ENCODE results near the gene LRRC23. TPM values are rescaled to one million over a fixed set of nuclear protein-coding genes. Genes with fewer than 3 reads are reported as not detected.
A peak's percentile ranks its signal among the peaks of the same experiment; 100 is the strongest.

Gene LRRC23
- total RNA-seq, 2 donors from 2014 or later, result 7.3 to 8.0 TPM

GRCh38 chr12:6909421-6910145 is 5.0 kb downstream of the LRRC23 start:
- H3K9me3 ChIP-seq, result no peaks in the 10 kb centered on the region
- no peak overlapping the region for H3K4me3 ChIP-seq
- intact Hi-C loops (cut with DNase I), result no loop called here
- no peaks in the 10 kb centered on the region for H3K4me1 ChIP-seq
- no peak for DNase-seq
- no peak overlapping the region for H3K27ac ChIP-seq
- H3K36me3 ChIP-seq, result no peaks in the 10 kb centered on the region
- H3K27me3 ChIP-seq, result no peaks in the 10 kb centered on the region
- H3K9ac ChIP-seq (ENCODE audit: low read depth in 2 of 2, low read length in 2 of 2), result no peak overlapping the region
- TF ChIP-seq, protein P1, sequence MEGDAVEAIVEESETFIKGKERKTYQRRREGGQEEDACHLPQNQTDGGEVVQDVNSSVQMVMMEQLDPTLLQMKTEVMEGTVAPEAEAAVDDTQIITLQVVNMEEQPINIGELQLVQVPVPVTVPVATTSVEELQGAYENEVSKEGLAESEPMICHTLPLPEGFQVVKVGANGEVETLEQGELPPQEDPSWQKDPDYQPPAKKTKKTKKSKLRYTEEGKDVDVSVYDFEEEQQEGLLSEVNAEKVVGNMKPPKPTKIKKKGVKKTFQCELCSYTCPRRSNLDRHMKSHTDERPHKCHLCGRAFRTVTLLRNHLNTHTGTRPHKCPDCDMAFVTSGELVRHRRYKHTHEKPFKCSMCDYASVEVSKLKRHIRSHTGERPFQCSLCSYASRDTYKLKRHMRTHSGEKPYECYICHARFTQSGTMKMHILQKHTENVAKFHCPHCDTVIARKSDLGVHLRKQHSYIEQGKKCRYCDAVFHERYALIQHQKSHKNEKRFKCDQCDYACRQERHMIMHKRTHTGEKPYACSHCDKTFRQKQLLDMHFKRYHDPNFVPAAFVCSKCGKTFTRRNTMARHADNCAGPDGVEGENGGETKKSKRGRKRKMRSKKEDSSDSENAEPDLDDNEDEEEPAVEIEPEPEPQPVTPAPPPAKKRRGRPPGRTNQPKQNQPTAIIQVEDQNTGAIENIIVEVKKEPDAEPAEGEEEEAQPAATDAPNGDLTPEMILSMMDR (IDR thresholded peaks at IDR 0.05), result no peak

- TF ChIP-seq, protein P1 (IDR thresholded peaks at IDR 0.05), result no peak
- H3K36me3 ChIP-seq, result no peaks in the 10 kb centered on the region
- intact Hi-C loops (cut with DNase I), result no loop called here
- no peak overlapping the region for H3K27ac ChIP-seq
- no peak for DNase-seq
- no peak overlapping the region for H3K4me3 ChIP-seq
- no peak overlapping the region for H3K9ac ChIP-seq (ENCODE audit: low read depth in 2 of 2, low read length in 2 of 2)
- no peaks in the 10 kb centered on the region for H3K4me1 ChIP-seq
- no peaks in the 10 kb centered on the region for H3K9me3 ChIP-seq
- no peaks in the 10 kb centered on the region for H3K27me3 ChIP-seq
Measured at GRCh38 chr12:6912164-6912935, 7.7 kb downstream of the LRRC23 start.

DNA sequence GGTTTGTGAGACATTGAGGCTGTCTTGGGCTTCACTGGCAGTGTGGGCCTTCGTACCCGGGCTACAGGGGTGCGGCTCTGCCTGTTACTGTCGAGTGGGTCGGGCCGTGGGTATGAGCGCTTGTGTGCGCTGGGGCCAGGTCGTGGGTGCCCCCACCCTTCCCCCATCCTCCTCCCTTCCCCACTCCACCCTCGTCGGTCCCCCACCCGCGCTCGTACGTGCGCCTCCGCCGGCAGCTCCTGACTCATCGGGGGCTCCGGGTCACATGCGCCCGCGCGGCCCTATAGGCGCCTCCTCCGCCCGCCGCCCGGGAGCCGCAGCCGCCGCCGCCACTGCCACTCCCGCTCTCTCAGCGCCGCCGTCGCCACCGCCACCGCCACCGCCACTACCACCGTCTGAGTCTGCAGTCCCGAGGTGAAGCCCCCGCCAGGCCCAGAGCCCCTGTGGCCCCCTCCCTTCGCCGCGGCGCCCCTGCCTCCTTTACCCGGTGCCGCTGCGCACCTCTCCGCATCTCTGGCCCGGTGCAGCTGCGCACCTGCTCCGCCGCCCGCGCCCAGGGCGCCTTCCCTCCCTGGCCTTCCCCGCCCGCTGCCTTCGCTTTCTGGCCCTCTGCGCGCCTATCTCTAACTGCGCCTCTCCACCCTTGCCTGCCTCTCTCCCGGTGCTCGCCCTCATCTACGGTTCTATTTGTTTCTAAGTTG is 9.8 kb downstream of the LRRC23 start, which contains the start of gene ENO2:
TSS of gene ENO2 (plus strand) at position 335 of the 701 bp plus-strand sequence. CDS start 1,253 bp downstream, outside the sequence.
- H3K36me3 ChIP-seq, result no peaks in the 10 kb centered on the region
- no peaks in the 10 kb centered on the region for H3K27me3 ChIP-seq
- peak; percentile 74 for DNase-seq
- no peaks in the 10 kb centered on the region for H3K4me1 ChIP-seq
- H3K27ac ChIP-seq, result peak within 1 kb of the TSS; percentile 61
- H3K4me3 ChIP-seq, result peak within 1 kb of the TSS; percentile 54
- intact Hi-C loops (cut with DNase I), result no loop called here
- H3K9ac ChIP-seq (ENCODE audit: low read depth in 2 of 2, low read length in 2 of 2), result peak within 1 kb of the TSS; percentile 40 to 82
- TF ChIP-seq, protein P1 (IDR thresholded peaks at IDR 0.05), result no peak
- no peaks in the 10 kb centered on the region for H3K9me3 ChIP-seq

DNA sequence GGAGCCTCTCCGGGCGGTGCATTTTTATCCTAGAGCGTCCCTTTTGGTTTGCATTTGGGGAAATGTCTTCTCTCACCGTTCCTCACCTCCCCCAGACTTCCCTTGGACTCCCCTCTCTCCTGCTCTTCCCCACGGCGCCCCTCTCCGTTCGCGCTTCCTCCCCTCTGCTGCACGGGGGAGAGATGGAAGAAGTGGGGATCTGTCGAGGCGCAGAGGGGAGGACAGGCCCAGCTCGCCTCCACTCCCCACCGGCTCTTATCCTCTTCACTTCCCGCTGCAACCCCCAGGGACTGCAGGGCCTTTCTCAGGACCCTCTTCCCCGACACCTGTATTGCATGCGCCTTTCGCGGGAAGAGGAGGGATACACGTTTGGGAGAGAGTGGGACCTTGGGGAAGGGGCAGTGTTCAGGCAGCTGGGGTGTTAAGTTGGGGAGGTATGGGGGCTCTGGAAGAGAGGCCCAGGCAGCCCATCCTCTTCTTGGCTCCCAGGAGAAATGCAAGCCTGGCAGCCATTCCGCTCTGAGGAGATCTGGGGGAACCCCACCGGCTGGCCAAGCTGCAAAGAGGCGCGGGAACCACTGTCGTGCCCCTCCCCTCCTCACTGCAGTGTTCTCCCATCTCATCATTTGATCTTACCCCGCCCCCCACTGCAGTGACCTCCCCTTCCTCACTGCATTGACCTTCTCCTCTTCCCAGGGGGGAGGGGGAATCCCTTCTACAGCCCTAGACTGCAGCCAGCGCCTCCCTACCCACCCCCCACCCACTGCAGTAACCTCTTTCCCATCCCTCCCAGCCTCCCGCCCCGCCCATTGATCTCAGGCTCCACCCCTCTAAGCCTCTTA is 10.5 kb downstream of the LRRC23 start:
- TF ChIP-seq, protein P1 (IDR thresholded peaks at IDR 0.05), result no peak
- peak overlapping the region; percentile 61 for H3K27ac ChIP-seq
- H3K27me3 ChIP-seq, result no peaks in the 10 kb centered on the region
- no peaks in the 10 kb centered on the region for H3K4me1 ChIP-seq
- peak overlapping the region; percentile 40 to 82 for H3K9ac ChIP-seq (ENCODE audit: low read depth in 2 of 2, low read length in 2 of 2)
- no peaks in the 10 kb centered on the region for H3K36me3 ChIP-seq
- no peaks in the 10 kb centered on the region for H3K9me3 ChIP-seq
- H3K4me3 ChIP-seq, result peak overlapping the region; percentile 54
- intact Hi-C loops (cut with DNase I), result no loop called here
- peak; percentile 65 for DNase-seq

Data from colonic mucosa (tissue), 4 donors.